HG03039 (cell line): Measurements from ENCODE around the gene DNAJB5.

Source experiments
- ATAC-seq: cut with Tn5 transposase; IDR thresholded peaks from one replicate; pipeline ENCODE4 v1.9.1; 2021; ENCODE audit warnings: mild to moderate bottlenecking, moderate library complexity; ENCODE audit not compliant: unreplicated experiment

DNAJB5 gene

DNA sequence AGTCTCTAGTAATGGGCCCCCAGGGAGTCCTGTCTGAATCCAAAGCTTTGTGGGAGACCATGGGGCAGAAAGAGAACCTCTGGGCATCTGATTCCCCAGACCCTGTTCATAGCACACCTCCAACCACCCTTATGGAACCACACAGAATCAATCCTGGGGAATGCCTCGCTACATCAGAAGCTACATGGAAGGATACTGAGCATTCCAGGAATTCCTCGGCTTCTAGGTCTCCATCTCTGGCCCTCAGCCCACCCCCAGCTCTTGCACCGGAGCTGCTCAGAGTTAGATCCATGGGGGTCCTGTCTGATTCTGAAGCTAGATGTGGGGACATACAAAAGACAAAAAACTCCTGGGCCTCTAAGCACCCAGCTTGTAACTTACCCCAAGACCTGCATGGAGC, 54.5 kb downstream of the DNAJB5 start:
- ATAC-seq, result no peak
